GM18858 (cell line): ENCODE results near the gene HPCAL1.

Experiments
- ATAC-seq: cut with Tn5 transposase; IDR thresholded peaks from one replicate; pipeline ENCODE4 v1.9.1; 2021; ENCODE audit not compliant: unreplicated experiment

HPCAL1 gene

DNA sequence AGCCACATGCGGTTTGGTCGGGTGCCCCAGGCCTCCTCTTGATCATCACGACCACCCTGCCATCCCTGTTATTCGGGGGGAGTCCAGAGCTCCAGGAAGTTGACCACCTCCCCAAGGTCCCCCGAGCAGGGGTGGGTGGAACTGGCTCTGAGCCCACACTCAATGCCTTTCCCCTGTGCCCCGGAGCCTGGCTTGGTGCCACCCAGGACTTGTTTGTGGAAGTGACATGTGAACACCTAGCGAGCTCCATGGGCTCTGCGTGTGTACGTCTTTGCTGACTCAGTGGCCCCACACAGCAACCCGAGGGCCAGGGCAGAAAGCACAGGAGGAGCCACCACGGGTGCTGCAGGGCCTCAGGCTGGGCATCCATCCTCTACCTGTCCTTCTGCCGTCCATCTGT lies 112.9 kb downstream of the HPCAL1 start:
- no peak for ATAC-seq

DNA sequence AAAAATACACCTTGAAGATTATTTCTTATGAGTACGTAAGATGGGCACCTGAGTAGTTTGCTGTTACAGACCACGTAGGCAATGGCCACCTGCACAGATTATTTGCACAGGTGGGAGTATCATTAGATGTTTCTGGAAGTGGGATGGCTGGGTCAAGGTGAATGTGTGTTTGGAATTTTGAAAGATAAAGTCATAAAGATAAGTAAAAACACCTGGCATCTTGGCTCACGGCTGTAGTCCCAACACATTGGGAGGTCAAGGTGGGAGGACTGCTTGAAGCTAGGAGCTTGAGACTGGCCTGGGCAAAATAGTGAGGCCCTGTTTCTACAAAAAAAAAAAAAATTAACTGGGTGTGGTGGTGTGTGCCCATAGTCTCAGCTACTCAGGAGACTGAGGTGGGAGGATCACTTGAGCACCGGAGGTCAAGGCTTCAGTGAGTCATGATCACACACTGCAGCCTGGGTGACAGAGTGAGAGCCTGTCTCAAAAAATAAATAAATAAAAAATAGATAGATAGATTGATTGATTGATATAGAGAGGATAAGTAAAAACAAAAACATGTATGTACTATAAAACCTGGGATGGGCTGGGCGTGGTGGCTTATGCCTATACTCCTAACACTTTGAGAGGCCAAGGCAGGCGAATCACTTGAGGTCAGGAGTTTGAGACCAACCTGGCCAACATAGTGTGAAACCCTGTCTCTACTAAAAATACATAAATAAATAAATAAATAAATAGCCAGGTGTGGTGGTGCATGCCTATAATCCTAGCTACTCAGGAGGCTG lies 115.0 kb downstream of the HPCAL1 start:
- ATAC-seq, result no peak

DNA sequence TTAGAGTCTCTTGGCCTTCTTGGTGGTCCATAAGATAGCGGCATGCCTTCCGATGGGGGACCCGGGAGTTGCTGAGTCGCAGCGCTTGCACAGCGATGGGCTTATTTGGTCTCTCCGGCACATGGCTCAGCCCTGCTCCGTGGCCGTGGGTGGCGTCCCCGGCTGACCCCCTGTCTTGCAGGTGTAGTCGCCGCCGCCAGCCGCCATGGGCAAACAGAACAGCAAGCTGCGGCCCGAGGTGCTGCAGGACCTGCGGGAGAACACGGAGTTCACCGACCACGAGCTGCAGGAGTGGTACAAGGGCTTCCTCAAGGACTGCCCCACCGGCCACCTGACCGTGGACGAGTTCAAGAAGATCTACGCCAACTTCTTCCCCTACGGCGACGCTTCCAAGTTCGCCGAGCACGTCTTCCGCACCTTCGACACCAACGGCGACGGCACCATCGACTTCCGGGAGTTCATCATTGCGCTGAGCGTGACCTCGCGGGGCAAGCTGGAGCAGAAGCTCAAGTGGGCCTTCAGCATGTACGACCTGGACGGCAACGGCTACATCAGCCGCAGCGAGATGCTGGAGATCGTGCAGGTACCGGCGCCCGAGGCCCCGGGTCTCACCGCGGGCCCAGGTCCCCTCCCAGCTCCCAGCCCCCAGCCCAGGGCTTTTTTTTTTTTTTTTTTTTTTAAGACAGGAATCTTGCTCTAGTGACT lies 117.0 kb downstream of the HPCAL1 start:
- no peak for ATAC-seq

- ATAC-seq, result no peak
Observed at GRCh38 chr2:10422251-10422650, 119.5 kb downstream of the HPCAL1 start.

- no peak for ATAC-seq
Observed at GRCh38 chr2:10422732-10423399, 120.2 kb downstream of the HPCAL1 start.

DNA sequence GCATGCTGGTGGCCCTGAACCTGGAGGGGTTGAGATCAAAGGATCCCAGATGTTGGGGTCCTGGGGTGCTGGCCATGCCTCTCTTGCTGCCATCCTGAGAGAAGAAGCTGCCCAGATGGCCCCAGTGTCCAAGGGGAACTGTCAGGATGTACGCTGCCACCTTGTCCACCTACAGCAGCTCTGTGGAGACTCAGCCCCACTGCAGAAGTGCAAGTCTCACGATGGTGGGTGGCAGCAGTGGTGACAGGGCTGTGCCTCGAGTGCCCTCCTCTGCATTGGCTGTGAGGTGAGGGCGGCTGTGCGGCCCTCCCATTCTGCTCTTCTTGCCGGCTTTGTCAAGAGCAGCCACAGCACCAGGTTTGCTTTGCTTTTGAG lies 120.7 kb downstream of the HPCAL1 start:
- ATAC-seq, result no peak

DNA sequence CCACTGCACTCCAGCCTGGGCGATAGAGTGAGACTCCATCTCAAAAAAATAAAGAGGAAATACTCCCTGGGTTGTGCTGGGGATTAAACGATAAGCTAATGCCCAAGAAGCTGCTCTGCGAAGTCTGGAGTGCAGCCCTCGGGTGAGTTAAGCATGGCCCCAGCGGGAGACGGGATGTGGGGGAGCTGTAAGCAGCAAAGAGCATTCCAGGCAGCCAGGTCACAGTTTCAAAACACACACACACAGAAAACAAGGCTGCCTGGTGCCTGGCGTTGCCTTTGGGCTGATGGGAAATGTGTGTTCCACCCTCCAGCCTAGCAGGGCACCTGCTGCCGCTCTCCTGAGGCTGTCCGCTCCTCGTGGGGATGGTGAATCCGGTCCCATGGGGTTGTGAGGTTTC lies 121.3 kb downstream of the HPCAL1 start:
- no peak for ATAC-seq

GRCh38 chr2:10424916-10425505 lies 122.3 kb downstream of the HPCAL1 start:
- ATAC-seq, result no peak

- no peak for ATAC-seq
Observed at GRCh38 chr2:10425699-10426098, 123.0 kb downstream of the HPCAL1 start.

GRCh38 chr2:10426726-10427617 lies 124.3 kb downstream of the HPCAL1 start:
- no peak for ATAC-seq

GRCh38 chr2:10427618-10427949 lies 124.9 kb downstream of the HPCAL1 start:
- no peak for ATAC-seq

GRCh38 chr2:10428355-10428754 lies 125.7 kb downstream of the HPCAL1 start:
- ATAC-seq, result no peak

GRCh38 chr2:10428924-10429323 lies 126.2 kb downstream of the HPCAL1 start:
- no peak for ATAC-seq

DNA sequence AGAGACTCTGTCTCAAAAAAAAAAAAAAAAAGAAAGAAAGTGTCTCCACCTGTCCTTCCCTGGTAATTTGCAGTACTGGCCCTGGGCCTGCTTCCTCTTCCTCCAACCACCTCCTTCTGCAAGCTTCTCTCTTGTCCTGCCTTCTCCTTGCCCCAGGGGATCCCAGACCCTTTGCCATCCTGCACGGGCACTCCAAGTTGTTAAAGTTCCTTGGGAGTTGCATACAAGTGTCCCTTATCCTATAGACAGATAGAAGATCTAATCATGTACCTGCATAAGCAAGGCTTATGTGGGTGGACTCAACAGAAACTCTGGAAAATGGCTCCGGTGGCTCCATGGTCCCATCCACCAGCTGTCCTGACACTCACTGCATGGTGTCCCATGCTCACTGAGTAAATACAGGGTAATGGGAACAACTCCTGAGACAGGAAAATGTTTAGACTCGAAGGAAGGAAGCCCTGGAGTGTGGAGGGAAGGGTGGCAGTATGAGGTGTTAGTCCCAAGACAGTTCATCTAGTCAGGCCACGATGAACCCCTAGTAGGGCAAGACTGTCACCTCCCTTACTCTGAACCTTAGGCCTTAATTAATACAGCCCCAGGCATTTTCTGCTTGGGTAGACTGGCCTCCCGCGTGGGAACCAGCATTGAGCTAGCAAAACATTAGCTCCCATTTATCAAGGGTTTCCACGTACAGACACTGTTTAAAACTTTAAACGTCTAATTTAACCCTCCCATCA lies 128.3 kb downstream of the HPCAL1 start:
- ATAC-seq, result no peak

DNA sequence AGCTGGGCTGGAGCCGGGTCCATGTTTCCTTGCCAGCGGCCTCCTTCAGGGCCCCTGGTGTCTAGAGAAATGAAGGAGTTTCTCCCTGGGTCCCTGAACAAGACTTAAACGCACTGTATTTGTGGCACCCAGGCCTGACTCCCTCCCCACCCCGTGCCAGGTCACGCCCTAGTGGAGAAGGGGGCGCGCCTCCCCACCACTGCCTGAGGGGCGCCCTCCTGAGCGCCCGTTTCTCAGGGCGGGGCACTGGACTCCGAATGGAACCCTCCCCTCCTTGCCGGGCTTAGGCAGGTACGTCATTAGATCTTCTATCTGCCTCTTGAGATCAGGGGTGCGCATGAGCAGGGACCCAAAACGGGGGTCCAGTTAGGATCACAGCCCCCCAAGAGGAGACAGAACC lies 129.1 kb downstream of the HPCAL1 start:
- no peak for ATAC-seq

DNA sequence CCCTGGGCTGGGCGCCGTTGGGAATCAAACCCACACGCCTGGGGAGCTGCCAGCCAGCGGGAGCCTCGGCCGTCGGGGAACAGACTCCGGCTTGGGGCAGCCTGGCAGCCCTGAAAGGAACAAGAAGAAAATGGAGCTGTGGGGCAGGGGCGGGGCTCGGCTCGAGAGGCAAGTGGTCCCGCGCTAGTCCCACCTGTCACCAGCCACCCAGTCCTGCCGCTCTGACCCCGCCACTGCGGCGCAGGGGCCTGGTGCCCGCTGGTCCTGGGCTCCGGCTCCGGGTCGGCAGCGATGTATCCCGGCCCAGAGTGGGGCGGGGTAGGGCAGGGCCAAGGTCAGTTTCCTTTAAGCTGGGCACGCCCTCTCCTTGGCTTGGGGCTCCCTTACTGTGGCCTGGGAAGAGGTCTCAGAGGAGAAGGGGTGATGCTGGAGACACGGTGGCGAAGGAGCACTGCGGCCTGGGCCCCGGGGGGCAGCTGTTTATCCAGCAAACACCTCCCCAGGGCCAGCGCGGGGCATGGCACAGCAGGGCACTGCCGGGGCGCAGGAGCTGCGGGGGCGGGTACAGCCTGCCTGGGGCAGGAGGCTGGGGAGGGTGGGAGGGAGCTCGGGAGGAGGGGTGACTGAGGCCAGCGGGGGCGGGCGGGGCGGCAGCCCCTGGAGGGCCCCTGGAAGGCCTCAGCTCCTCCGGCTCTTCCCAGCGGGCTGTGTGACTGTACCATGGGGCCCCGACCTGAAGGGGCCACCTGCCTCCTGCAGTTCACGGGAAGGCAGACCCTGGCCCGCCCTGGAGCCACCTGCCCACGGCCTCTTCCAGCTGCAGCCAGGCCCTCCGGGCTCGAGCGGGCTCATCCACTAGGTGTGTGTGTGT lies 129.8 kb downstream of the HPCAL1 start:
- ATAC-seq, result no peak

GRCh38 chr2:10433264-10433946 lies 130.7 kb downstream of the HPCAL1 start:
- no peak for ATAC-seq
